Thyroid gland (tissue), 4 donors: ENCODE measurements around the gene LHB. TPM values are rescaled to one million over a fixed set of nuclear protein-coding genes. Genes with fewer than 3 reads are reported as not detected.
"Not testable (repeated sequence)": the region's sequence is repeated elsewhere in the genome, so short reads cannot be mapped to it uniquely, and the experiment has no call there.

Source experiments
- DNase-seq, 2 donors: peaks; one replicate each; pipeline ENCODE4 v3.0.0-alpha.2; 2019
- H3K27ac ChIP-seq, 3 donors: fragments of 200-600 bp; sonication (generic); 1 replicate in 2 of 3; 2 replicates in 1 of 3; pipeline ENCODE4 v1.5.1; 2016 to 2019; ENCODE audit warnings: mild to moderate bottlenecking in 1 of 3, moderate library complexity in 1 of 3
- H3K27me3 ChIP-seq: fragments of 200-600 bp; sonication (generic); one replicate; pipeline ENCODE4 v1.5.1; 2019
- H3K36me3 ChIP-seq, 2 donors: fragments of 200-600 bp; sonication (generic); one replicate each; pipeline ENCODE4 v1.5.1; 2016 to 2019
- H3K4me1 ChIP-seq, 2 donors: fragments of 200-600 bp; sonication (generic); one replicate each; pipeline ENCODE4 v1.5.1; 2017 to 2019
- H3K4me3 ChIP-seq, 3 donors: fragments of 200-600 bp; sonication (generic); replicated peaks in 1 of 3; 1 replicate in 2 of 3; 2 replicates in 1 of 3; pipeline ENCODE4 v1.5.1; 2016; ENCODE audit warnings: mild to moderate bottlenecking in 1 of 3
- H3K9me3 ChIP-seq: fragments of 200-600 bp; sonication (generic); one replicate; pipeline ENCODE4 v1.5.1; 2017
- POLR2A ChIP-seq, 2 donors: fragments of 450-650 bp; IDR thresholded peaks; one replicate each; pipeline ENCODE4 v1.6.1; 2017; ENCODE audit warnings: antibody characterized with exemption in 2 of 2, mild to moderate bottlenecking in 2 of 2, moderate library complexity in 1 of 2
- WGBS, 2 donors: methylation state at CpG; one replicate each; pipeline ENCODE4 v1.1.5; 2017; 5-methylcytosine and 5-hydroxymethylcytosine counted together
- intact Hi-C: fragments of 100-400 bp; cut with DNase I; formaldehyde crosslinking; loops from one replicate; pipeline ENCODE4 v1.15.1; 2023
- total RNA-seq, 4 donors: library from RNA; depleted of rRNA; stranded (reverse); fragments of >200 nt; gene quantifications; one replicate each; pipeline ENCODE4 v1.2.3, GENCODE V29; 2016
- TF ChIP-seq, protein P1 (sequence below), 6 experiments: fragments of 200-600 bp in 3 of 6; fragments of 450-650 bp in 3 of 6; sonication (generic) in 3 of 6; IDR thresholded peaks; one replicate each; pipeline ENCODE4 v1.5.1; 2016 to 2019; ENCODE audit warnings: antibody characterized with exemption in 6 of 6, mild to moderate bottlenecking in 2 of 6, inconsistent platforms in 1 of 6, moderate library complexity in 1 of 6

LHB gene
- total RNA-seq, 4 donors from 2014 or later = not detected

DNA sequence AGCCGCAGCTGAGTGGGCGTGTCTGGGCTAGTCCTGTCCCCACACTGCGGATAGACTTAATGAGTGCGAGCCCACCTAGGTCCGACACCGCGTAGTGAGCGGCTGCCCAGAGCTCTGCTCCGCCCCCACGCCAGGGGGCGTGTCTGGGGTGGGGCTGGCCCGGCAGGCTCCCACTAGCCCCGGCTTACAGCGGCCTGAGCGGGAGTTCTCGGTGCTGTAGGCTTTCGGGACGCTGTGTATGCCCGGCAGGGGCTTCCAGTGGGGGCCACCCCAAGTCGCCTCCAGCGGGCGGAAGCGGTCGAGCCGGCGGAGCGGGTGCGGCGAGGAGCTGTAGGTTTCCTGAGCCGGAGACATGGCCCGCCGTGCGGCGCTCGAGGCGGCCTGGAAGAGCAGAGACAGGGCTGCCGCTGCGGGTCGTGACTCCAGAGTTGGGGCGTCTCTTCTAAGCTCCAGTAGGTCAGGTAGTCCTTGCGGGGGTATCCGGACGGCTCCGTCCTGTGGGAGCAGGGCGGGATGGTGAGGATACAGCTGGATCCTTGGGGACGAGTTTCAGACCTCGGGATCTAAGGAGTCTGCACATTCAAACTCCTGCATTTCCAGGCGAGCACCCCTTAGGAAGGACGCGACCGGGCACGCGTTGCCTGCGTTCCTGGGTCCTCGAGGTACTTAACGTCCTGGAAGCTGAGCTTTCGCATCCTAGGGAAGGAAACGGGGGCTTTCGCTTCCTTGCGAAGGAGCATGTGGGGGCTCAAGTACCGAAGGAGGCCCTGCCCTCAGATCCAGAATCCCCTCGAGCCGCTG is 39.4 kb upstream of the LHB start:
- peak; percentile 46 to 48 for DNase-seq
- H3K36me3 ChIP-seq = no peaks in the 10 kb centered on the region
- H3K9me3 ChIP-seq = no peaks in the 10 kb centered on the region
- H3K27me3 ChIP-seq = no peaks in the 10 kb centered on the region
- H3K4me1 ChIP-seq = peaks cover 2 to 19% of the 10 kb centered on the region in 2 donors
- no peak overlapping the region for H3K27ac ChIP-seq
- TF ChIP-seq, protein P1, sequence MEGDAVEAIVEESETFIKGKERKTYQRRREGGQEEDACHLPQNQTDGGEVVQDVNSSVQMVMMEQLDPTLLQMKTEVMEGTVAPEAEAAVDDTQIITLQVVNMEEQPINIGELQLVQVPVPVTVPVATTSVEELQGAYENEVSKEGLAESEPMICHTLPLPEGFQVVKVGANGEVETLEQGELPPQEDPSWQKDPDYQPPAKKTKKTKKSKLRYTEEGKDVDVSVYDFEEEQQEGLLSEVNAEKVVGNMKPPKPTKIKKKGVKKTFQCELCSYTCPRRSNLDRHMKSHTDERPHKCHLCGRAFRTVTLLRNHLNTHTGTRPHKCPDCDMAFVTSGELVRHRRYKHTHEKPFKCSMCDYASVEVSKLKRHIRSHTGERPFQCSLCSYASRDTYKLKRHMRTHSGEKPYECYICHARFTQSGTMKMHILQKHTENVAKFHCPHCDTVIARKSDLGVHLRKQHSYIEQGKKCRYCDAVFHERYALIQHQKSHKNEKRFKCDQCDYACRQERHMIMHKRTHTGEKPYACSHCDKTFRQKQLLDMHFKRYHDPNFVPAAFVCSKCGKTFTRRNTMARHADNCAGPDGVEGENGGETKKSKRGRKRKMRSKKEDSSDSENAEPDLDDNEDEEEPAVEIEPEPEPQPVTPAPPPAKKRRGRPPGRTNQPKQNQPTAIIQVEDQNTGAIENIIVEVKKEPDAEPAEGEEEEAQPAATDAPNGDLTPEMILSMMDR (IDR thresholded peaks at IDR 0.05) = peak in 2 of 6 experiments; percentile 9 to 26
- no peak for TF ChIP-seq POLR2A (IDR thresholded peaks at IDR 0.05)
- intact Hi-C loops = no loop called here
- peak overlapping the region in 2 of 3 donors; percentile 30 to 33 for H3K4me3 ChIP-seq
- 0 to 2% methylated on average over 11 to 29 of the region's 63 CpGs for WGBS, 2 donors

DNA sequence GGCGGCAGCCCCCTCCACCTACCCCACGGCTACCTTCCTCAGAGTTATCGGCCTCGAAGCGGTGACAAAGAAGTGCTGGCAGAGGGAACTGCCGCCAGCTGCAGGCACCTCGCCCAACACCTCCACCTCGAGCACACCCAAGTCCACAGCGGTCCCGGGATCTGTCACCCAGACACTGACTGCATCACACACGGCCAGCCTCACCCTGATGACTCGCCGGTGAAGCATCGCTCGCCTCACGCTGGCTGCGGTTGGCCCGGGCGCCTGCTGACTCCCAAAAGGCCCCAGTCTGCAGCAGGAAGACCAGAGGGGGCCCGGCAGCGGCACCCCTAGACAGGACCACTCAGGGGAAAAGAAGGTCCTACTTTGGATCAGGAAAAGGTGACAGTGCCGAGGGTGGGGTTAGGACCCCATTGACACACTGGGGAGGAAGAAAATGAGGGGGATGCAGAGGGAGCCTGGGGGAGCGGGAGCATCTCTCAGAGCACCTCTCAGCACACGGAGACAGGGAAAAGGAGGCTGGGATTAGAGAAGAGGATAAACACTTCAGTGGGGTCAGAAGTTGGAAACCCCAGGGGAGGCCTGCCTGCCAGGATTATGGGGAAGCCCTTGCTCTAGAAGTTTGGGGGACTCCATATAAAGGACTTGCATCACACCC is 33.6 kb upstream of the LHB start:
- DNase-seq, intact Hi-C loops, H3K9me3 ChIP-seq, H3K4me3 ChIP-seq, H3K27me3 ChIP-seq, H3K4me1 ChIP-seq, H3K36me3 ChIP-seq, H3K27ac ChIP-seq: not testable (repeated sequence)
- 87 to 88% methylated on average over 14 to 19 of the region's 24 CpGs for WGBS, 2 donors

DNA sequence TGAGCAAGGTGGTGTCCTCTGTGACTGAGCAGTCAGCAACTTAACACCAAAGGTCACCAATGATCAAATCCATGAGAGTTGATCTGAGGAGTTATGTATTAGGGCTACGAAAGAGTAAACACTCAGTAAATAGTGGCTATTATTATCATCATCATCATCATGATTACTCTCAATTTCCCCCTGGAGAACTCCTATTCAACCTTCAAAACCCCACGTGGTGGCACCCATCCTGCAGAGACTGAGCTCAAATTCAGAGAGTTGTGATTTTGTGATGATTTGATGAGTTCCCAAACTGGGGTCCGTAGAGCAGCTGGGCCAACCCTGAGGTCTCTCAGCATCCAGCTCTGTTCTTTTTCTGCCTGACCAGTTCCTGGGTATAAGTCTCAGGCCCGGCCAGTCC is 32.9 kb upstream of the LHB start:
- WGBS, 2 donors = 83 to 88% methylated on average over 3 of the region's 4 CpGs

DNA sequence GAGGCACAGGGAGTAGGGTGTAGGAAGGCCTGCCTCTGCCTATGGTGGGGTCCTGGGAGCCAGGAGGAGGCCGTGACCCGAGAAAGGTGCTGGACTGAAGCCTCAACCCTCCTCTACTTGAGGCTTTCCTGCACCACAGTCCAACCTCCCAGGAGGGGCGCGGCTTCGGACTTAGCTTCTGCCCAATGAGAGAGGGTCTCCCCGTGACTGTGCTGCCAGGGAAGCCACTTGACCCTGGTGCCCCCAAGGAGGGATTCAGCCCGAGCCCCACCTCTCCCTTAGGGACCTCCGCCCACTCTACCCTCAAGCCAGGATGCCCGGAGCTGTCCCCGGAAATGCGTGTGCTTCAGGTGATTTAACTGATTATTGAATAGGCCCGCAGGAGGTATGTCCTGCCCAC is 32.1 kb upstream of the LHB start, which contains the start of gene CGB8:
CGB8 (minus strand) TSS at position 101 of the 400 bp plus-strand sequence. CDS start 372 bp downstream, outside the sequence.
- H3K4me1 ChIP-seq, H3K27me3 ChIP-seq, H3K27ac ChIP-seq, DNase-seq, intact Hi-C loops, H3K9me3 ChIP-seq, H3K36me3 ChIP-seq, H3K4me3 ChIP-seq: not testable (repeated sequence)
- 60 to 70% methylated on average over 1 to 10 of the region's 12 CpGs for WGBS, 2 donors

More for the DNA sequence above, 32.9 kb upstream of the LHB start:
- H3K27ac ChIP-seq, H3K27me3 ChIP-seq, H3K9me3 ChIP-seq, intact Hi-C loops, DNase-seq, H3K36me3 ChIP-seq, H3K4me1 ChIP-seq, H3K4me3 ChIP-seq: not testable (repeated sequence)

DNA sequence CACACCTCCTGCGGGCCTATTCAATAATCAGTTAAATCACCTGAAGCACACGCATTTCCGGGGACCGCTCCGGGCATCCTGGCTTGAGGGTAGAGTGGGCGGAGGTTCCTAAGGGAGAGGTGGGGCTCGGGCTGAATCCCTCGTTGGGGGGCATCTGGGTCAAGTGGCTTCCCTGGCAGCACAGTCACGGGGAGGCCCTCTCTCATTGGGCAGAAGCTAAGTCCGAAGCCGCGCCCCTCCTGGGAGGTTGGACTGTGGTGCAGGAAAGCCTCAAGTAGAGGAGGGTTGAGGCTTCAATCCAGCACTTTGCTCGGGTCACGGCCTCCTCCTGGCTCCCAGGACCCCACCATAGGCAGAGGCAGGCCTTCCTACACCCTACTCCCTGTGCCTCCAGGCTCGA is 26.7 kb upstream of the LHB start, which contains the start of gene CGB5:
CGB5 (plus strand) TSS at position 301 of the 400 bp plus-strand sequence. CDS start 362 bp downstream, outside the sequence.
- H3K4me3 ChIP-seq, H3K9me3 ChIP-seq, H3K4me1 ChIP-seq, H3K27me3 ChIP-seq, intact Hi-C loops, H3K27ac ChIP-seq, DNase-seq, H3K36me3 ChIP-seq: not testable (repeated sequence)
- WGBS, 2 donors = 64 to 79% methylated on average over 6 to 10 of the region's 15 CpGs

DNA sequence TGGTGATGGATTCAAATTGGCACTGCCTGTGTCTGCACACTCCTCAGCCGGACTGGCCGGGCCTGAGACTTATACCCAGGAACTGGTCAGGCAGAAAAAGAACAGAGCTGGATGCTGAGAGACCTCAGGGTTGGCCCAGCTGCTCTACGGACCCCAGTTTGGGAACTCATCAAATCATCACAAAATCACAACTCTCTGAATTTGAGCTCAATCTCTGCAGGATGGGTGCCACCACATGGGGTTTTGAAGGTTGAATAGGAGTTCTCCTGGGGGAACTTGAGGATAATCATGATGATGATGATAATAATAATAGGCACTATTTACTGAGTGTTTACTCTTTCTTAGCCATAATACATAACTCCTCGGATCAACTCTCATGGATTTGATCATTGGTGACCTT is 25.8 kb upstream of the LHB start:
- H3K27ac ChIP-seq, H3K36me3 ChIP-seq, DNase-seq, H3K4me1 ChIP-seq, intact Hi-C loops, H3K9me3 ChIP-seq, H3K27me3 ChIP-seq, H3K4me3 ChIP-seq: not testable (repeated sequence)
- 87 to 95% methylated on average over 1 to 2 of the region's 4 CpGs for WGBS, 2 donors

DNA sequence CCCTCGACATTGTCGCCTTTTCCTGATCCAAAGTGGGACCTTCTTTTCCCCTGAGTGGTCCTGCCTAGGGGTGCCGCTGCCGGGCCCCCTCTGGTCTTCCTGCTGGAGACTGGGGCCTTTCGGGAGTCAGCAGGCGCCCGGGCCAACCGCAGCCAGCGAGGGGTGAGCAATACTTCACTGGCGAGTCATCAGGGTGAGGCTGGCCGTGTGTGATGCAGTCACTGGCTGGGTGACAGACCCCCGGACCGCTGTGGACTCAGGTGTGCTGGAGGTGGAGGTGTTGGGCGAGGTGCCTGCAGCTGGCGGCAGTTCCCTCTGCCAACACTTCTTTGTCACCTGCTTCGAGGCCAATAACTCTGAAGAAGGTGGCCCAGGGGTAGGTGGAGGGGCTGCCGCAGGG is 25.3 kb upstream of the LHB start:
- Histone ChIP-seq H3K4me3 (no peak overlapping the region), H3K4me1 (no peaks in the 10 kb centered on the region), H3K9me3 (no peaks in the 10 kb centered on the region), H3K27ac (no peak overlapping the region), H3K36me3 (no peaks in the 10 kb centered on the region), H3K27me3 (no peaks in the 10 kb centered on the region)
- WGBS, 2 donors = 83 to 85% methylated on average over 7 to 13 of the region's 17 CpGs
- TF ChIP-seq, protein P1 (IDR thresholded peaks at IDR 0.05) = no peak
- TF ChIP-seq POLR2A (IDR thresholded peaks at IDR 0.05) = no peak
- no peak for DNase-seq
- intact Hi-C loops = no loop called here

DNA sequence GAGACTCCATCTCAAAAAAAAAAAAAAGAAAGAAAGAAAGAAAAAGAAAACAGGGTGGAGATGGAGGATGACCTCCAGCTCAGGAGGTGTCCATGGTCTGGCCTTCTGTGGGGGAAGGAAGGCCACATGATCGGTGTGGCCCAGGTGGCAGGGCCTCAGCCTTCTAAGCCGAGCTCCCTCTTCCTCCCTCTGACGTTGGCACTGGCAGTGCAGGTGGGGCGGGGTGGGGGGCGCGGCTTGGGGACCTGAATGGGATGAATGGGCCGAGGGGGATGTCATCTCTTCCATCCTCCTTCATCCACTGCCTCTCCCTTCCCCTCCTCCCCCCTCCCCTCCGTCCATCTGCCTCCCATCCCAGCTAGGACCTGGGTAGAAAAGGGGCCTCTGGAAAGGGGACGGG is 22.8 kb upstream of the LHB start:
- H3K36me3 ChIP-seq, H3K9me3 ChIP-seq, H3K27me3 ChIP-seq, H3K27ac ChIP-seq, H3K4me1 ChIP-seq, DNase-seq, intact Hi-C loops, H3K4me3 ChIP-seq: not testable (repeated sequence)
- WGBS, 2 donors = 67 to 78% methylated on average over 5 to 6 of the region's 9 CpGs

DNA sequence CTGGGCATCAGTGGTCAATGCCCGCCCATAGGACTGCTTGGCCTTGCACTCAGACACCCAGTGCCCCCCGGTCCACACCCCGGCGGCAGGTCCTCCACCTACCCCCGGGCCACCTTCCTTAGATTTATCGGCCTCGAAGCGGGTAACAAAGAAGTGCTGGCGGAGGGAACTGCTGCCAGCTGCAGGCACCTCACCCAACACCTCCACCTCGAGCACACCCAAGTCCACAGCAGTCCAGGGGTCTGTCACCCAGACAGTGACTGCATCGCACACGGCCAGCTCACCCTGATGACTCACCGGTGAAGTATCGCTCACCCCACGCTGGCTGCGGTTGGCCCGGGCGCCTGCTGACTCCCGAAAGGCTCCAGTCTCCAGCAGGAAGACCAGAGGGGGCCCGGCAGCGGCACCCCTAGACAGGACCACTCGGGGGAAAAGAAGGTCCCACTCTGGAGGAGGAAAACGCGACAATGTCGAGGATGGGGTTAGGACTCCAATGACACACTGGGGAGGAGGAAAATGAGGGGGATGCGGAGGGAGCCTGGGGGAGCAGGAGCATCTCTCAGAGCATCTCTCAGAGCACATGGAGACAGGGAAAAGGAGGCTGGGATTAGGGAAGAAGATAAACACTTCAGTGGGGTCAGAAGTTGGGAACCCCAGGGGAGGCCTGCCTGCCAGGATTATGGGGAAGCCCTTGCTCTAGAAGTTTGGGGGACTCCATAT is 21.8 kb upstream of the LHB start:
- H3K27ac ChIP-seq, H3K4me3 ChIP-seq, H3K9me3 ChIP-seq, H3K27me3 ChIP-seq, H3K36me3 ChIP-seq, H3K4me1 ChIP-seq, intact Hi-C loops, DNase-seq: not testable (repeated sequence)
- 88 to 89% methylated on average over 16 to 26 of the region's 26 CpGs for WGBS, 2 donors

DNA sequence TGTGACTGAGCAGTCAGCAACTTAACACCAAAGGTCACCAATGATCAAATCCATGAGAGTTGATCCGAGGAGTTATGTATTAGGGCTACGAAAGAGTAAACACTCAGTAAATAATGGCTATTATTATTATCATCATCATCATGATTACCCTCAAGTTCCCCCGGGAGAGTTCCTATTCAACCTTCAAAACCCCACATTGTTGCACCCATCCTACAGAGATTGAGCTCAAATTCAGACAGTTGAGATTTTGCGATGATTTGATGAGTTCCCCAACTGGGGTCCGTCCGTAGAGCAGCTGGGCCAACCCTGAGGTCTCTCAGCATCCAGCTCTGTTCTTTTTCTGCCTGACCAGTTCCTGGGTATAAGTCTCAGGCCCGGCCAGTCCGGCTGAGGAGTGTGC is 21.2 kb upstream of the LHB start:
- H3K27me3 ChIP-seq, intact Hi-C loops, H3K36me3 ChIP-seq, H3K27ac ChIP-seq, H3K4me1 ChIP-seq, DNase-seq, H3K9me3 ChIP-seq, H3K4me3 ChIP-seq: not testable (repeated sequence)
- WGBS, 2 donors = 73 to 91% methylated on average over 5 to 8 of the region's 8 CpGs
